GM18873 (cell line): ENCODE data around the gene SDR42E1.

Experiments used
- ATAC-seq: cut with Tn5 transposase; IDR thresholded peaks from one replicate; pipeline ENCODE4 v1.9.1; 2021; ENCODE audit warnings: mild to moderate bottlenecking, moderate library complexity, moderate number of reproducible peaks; ENCODE audit not compliant: unreplicated experiment, low FRiP score

The SDR42E1 gene

GRCh38 chr16:82011199-82011641 lies at the start of gene SDR42E1:
SDR42E1 (minus strand) TSS chr16:82011470; CDS start chr16:82000858, 10,612 bp downstream.
- ATAC-seq: peak; percentile 83

- ATAC-seq: no peak
These were observed 48.7 kb upstream of the SDR42E1 start for GRCh38 chr16:82059983-82060421.

GRCh38 chr16:82059161-82059982 lies 48.1 kb upstream of the SDR42E1 start:
- no peak for ATAC-seq

DNA sequence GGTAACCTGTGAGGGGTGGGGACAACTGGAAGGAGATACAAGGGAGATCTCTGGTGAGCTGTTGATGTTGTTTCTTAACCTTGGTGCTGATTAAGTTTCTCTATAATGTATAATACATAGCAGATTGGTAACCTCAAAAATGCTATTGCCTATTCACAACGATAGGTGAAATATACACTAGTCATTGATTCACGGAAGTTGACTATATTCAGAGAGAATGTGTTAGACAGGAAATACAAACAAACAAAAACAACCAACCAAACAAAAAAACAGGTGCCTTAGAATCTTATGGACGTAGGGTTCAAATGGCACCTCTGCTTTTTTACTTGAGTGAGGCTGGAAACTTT lies 45.3 kb upstream of the SDR42E1 start:
- ATAC-seq: no peak

- ATAC-seq: no peak
These were observed 44.7 kb upstream of the SDR42E1 start for GRCh38 chr16:82055728-82056549.

DNA sequence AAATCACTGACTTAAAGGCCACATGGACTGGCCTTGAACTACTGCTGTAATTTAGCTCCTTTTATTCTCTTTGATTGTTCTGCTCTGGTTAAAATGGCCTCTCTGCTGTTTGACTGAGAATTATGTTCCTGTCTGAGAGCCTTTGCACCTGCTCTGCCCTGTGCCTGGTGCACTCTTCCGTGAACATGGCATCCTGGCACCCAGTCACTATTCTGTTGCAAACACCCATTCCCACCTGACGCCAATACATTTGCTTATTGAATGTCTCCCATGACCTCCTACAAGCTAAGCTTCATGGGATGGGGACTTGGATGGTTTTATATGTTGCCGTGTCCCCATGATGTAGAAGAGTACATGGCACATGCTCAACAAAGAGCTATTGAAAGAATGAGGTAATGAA lies 43.8 kb upstream of the SDR42E1 start:
- no peak for ATAC-seq

DNA sequence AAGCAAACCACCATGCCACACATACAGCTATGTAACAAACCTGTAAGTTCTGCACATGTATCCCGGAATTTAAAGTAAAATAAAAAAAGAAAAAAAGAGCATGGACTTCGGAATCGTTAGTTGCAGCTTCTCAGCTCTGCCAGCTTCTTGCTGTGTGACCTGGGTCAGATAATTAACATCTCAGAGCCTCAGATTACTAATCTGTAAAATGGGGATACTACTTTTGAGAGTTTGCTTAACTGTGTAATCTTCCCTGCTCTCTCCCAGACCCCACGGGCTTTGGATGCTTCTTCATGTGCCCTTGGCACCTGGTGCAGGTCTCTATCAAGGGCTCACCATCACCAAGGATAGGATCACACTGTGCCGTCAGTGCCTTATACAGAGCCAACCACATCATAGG lies 40.4 kb upstream of the SDR42E1 start:
- no peak for ATAC-seq

- no peak for ATAC-seq
These were observed 39.7 kb upstream of the SDR42E1 start for GRCh38 chr16:82050909-82051357.

GRCh38 chr16:82050506-82050905 lies 39.2 kb upstream of the SDR42E1 start:
- no peak for ATAC-seq

DNA sequence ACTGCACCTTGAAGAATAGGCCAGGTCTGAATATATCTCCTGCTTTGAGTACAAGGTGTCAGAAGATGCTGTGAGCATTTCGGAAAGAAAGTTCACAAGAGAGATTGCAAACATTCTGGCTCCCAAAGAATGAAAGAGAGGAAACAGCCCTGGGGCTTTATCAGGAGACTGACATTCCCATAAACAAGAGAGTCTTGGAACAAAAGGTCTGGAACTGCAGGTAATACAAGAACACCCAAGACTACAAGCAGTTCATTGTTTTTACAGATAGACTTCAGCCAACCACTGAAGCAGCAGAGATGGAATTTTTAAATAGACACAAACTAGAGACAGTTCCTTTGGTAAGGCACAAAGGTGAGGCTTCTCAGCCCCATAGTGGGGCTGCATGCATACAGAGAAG lies 38.2 kb upstream of the SDR42E1 start:
- no peak for ATAC-seq

DNA sequence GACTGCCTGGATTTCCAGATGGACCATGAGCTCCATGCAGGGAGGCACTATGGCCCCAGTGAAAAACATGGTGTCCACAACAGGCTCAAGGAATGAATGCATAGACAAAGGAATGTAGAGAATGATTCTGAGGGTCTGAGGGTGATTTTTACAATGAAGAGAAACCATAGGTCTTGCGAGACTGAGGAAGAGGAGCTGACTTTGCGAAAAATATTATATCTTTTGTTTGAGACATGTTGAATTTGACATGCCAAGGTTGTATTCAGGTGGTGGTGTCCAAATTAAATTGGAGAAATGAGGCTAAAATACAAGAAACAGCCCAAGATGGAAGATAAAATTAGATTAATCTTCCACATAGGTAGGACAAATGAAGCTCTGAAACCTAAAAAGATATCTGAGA lies 36.5 kb upstream of the SDR42E1 start:
- no peak for ATAC-seq

DNA sequence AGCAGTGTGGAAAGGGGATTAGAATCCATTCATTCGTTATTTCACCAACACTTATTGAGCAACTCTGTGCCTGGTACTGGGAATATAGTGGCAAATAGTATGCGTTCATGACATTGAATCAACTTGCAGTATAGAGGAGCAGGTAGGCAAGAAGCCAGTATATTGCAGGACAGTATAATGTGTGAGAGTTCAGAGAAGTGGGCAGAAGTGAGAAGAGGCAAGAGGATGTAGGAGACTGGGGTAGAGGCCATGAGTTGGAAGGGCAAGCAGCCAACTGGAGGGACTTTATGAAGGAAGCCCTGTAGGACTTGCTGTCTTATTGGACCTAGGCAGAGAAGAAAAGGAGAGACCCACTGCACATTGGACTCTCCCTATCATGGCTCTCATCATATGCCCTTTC lies 36.1 kb upstream of the SDR42E1 start:
- ATAC-seq: no peak

DNA sequence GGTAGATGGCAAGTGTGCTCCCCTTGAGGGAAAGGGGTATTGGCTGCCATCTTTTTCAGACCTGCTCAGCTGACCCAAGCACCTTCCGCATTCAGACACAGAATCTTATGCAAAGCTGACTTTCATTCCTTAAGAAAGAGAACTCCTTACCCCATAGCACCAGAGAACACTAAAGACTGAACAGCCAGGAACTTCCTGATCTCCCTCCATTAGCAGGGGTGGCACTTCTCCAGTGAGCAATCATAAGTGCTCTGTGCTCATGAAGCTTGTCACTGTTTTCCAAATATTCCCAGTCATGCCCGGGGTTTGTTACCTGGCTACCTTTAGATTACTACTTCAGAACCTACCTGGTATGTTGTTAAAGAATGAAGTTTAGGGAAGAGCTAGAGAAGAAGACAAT lies 35.7 kb upstream of the SDR42E1 start:
- ATAC-seq: no peak

DNA sequence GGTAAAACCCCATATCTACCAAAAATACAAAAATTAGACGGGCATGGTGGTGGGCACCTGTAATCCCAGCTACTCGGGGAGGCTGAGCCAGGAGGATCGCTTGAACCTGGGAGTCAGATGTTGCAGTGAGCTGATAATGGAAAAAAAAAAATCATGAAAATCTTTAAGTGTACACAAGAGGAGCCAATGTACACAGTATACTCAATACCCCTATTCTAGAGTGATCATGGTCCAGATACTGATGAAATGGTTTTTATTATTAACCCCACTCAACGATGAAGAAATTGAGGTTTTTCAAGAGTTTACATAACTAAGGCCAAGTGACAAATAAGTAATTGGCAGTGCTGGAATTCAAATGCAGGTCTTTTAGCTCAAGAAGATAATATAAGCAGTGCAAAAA lies 35.3 kb upstream of the SDR42E1 start:
- ATAC-seq: no peak

- no peak for ATAC-seq
These were observed 34.2 kb upstream of the SDR42E1 start for GRCh38 chr16:82045465-82045864.

- no peak for ATAC-seq
These were observed 33.3 kb upstream of the SDR42E1 start for GRCh38 chr16:82044585-82044911.

- ATAC-seq: no peak
These were observed 32.7 kb upstream of the SDR42E1 start for GRCh38 chr16:82043680-82044584.

DNA sequence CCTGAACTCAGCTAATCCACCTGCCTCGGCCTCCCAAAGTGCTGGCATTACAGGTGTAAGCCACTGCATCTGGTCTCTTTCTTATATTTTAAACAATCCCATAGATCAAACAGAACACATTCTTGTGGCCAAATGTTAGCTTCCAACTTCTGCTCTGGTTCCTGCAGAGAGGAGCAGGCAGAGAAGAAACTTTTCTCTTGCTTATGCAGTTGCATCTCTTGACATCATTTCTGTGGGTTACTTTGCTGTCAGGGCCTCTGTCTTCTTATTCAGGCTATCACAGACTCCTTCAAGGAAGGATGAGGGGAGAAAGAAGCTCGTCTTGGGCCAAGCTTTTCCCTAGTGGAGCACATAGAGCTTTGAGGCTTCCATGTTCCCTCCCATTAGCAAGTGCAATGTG lies 31.6 kb upstream of the SDR42E1 start:
- no peak for ATAC-seq

GRCh38 chr16:82042144-82042543 lies 30.9 kb upstream of the SDR42E1 start:
- ATAC-seq: no peak

GRCh38 chr16:82041542-82041941 lies 30.3 kb upstream of the SDR42E1 start:
- no peak for ATAC-seq

DNA sequence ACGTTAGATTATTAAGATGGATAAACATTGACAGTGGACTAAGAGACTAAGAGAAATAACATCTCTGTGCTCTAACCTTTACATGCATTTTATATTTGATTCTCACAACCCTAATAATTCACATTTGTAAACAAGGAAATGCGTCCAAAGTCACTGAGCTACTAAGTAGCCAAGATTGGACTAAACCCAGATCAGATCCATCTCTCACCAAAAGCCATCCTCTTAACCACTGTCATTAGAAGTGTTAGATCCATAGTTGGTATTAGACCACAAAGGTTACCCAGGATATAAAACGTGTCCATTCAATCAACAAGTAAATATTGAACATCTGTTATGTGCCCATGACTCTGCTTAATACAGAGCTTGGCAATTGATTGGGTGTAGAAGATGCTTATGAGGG lies 29.0 kb upstream of the SDR42E1 start:
- ATAC-seq: no peak
